ENCODE results near the gene APMAP.

- TF ChIP-seq, protein P1, sequence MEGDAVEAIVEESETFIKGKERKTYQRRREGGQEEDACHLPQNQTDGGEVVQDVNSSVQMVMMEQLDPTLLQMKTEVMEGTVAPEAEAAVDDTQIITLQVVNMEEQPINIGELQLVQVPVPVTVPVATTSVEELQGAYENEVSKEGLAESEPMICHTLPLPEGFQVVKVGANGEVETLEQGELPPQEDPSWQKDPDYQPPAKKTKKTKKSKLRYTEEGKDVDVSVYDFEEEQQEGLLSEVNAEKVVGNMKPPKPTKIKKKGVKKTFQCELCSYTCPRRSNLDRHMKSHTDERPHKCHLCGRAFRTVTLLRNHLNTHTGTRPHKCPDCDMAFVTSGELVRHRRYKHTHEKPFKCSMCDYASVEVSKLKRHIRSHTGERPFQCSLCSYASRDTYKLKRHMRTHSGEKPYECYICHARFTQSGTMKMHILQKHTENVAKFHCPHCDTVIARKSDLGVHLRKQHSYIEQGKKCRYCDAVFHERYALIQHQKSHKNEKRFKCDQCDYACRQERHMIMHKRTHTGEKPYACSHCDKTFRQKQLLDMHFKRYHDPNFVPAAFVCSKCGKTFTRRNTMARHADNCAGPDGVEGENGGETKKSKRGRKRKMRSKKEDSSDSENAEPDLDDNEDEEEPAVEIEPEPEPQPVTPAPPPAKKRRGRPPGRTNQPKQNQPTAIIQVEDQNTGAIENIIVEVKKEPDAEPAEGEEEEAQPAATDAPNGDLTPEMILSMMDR (IDR thresholded peaks at IDR 0.05), result no peak
- no peak for TF ChIP-seq POLR2A (IDR thresholded peaks at IDR 0.05)
These were observed 21.2 kb upstream of the APMAP start for GRCh38 chr20:25013478-25014380.
